Activated CD4-positive, alpha-beta memory T cell treated with anti-CD3 and anti-CD28 coated beads, Interleukin-2, amount 10 ng/mL, durations not matched to agents 7 days and 5 days (primary cell): Measurements from ENCODE around the gene ARID1B. TPM values are rescaled to one million over a fixed set of nuclear protein-coding genes. Genes with fewer than 3 reads are reported as not detected.
A peak's percentile ranks its signal among the peaks of the same experiment; 100 is the strongest.

Experiments used
- CTCF ChIA-PET: fragments of 350-600 bp; sonication (Branson Sonifier 250); formaldehyde crosslinking; loops from one replicate; lab custom pipeline; 2021; ENCODE audit warnings: antibody characterized with exemption, inconsistent platforms; lab: Charles Lee
- POLR2A ChIA-PET: fragments of 350-600 bp; sonication (Branson Sonifier 250); formaldehyde crosslinking; loops from one replicate; lab custom pipeline; 2021; ENCODE audit warnings: antibody characterized with exemption; lab: Charles Lee
- DNase-seq: peaks from one replicate; pipeline ENCODE4 v3.0.0-alpha.2; 2020
- H3K27ac Mint-ChIP-seq: one replicate; pipeline ENCODE4 v1.8.0; 2021; ENCODE audit warnings: mild to moderate bottlenecking, mixed read lengths
- H3K27me3 Mint-ChIP-seq: one replicate; pipeline ENCODE4 v1.8.0; 2021; ENCODE audit warnings: mixed read lengths
- H3K36me3 Mint-ChIP-seq: one replicate; pipeline ENCODE4 v1.8.0; 2021; ENCODE audit warnings: low read depth, mixed read lengths
- H3K4me1 Mint-ChIP-seq: one replicate; pipeline ENCODE4 v1.8.0; 2021; ENCODE audit warnings: mixed read lengths
- H3K4me3 Mint-ChIP-seq: one replicate; pipeline ENCODE4 v1.8.0; 2021; ENCODE audit warnings: mild to moderate bottlenecking, mixed read lengths
- H3K9me3 Mint-ChIP-seq: one replicate; pipeline ENCODE4 v1.8.0; 2021; ENCODE audit warnings: mixed read lengths
- total RNA-seq, 2 experiments: library from RNA; stranded (reverse); gene quantifications; one replicate each; pipeline ENCODE4 v1.2.3, GENCODE V29; 2021

The ARID1B gene
- total RNA-seq, 2 experiments from 2014 or later: 63.4 to 65.5 TPM

- Mint-ChIP-seq H3K27ac (no peak overlapping the region), H3K36me3 (peaks cover 22% of the 10 kb centered on the region), H3K4me1 (peaks cover 22% of the 10 kb centered on the region), H3K4me3 (no peak overlapping the region), H3K27me3 (no peaks in the 10 kb centered on the region), H3K9me3 (no peaks in the 10 kb centered on the region)
- DNase-seq: no peak
- POLR2A ChIA-PET: no interaction called here
- CTCF ChIA-PET: no interaction called here
These were observed 316.4 kb downstream of the ARID1B start for GRCh38 chr6:157093536-157093935.

- H3K4me3 Mint-ChIP-seq: no peak overlapping the region
- ChIA-PET CTCF (no interaction called here), POLR2A (no interaction called here)
- peaks cover 21% of the 10 kb centered on the region for H3K4me1 Mint-ChIP-seq
- H3K27me3 Mint-ChIP-seq: no peaks in the 10 kb centered on the region
- no peak overlapping the region for H3K27ac Mint-ChIP-seq
- peaks cover 19% of the 10 kb centered on the region for H3K36me3 Mint-ChIP-seq
- DNase-seq: no peak
- no peaks in the 10 kb centered on the region for H3K9me3 Mint-ChIP-seq
These were observed 316.9 kb downstream of the ARID1B start for GRCh38 chr6:157094038-157094437.

GRCh38 chr6:157095084-157095483 lies 317.9 kb downstream of the ARID1B start:
- POLR2A ChIA-PET: no interaction called here
- Mint-ChIP-seq H3K4me3 (no peak overlapping the region), H3K9me3 (no peaks in the 10 kb centered on the region), H3K27ac (no peak overlapping the region), H3K4me1 (peaks cover 29% of the 10 kb centered on the region), H3K27me3 (no peaks in the 10 kb centered on the region), H3K36me3 (peaks cover 12% of the 10 kb centered on the region)
- CTCF ChIA-PET: no interaction called here
- no peak for DNase-seq

- Mint-ChIP-seq H3K27ac (no peak overlapping the region), H3K4me3 (no peak overlapping the region), H3K36me3 (peaks cover 13% of the 10 kb centered on the region), H3K4me1 (peaks cover 34% of the 10 kb centered on the region), H3K9me3 (no peaks in the 10 kb centered on the region), H3K27me3 (no peaks in the 10 kb centered on the region)
- ChIA-PET POLR2A (no interaction called here), CTCF (no interaction called here)
- no peak for DNase-seq
These were observed 318.4 kb downstream of the ARID1B start for GRCh38 chr6:157095569-157095968.

DNA sequence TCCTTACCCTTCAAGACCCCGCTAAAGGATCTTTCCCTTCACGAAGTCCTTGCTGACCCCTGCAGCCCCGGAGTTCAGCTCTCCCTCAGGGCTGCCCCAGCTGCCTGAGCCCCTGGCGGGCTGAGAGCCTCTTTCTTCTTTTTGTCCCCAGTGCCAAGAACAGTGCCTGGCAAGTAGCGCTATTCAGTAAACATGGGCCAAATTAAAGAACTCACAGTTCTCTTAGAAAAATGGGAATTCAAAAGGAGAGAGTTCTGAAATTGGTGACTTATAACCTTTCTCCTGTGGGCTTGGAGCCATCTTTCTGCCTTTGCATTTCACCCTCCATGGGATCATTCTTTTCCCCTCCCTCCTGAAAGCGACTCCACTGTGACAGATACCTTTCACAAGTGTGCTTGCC lies 318.9 kb downstream of the ARID1B start:
- H3K36me3 Mint-ChIP-seq: peaks cover 17% of the 10 kb centered on the region
- ChIA-PET CTCF (no interaction called here), POLR2A (no interaction called here)
- no peaks in the 10 kb centered on the region for H3K27me3 Mint-ChIP-seq
- no peak for DNase-seq
- H3K4me1 Mint-ChIP-seq: peaks cover 40% of the 10 kb centered on the region
- no peaks in the 10 kb centered on the region for H3K9me3 Mint-ChIP-seq
- H3K27ac Mint-ChIP-seq: no peak overlapping the region
- H3K4me3 Mint-ChIP-seq: no peak overlapping the region

GRCh38 chr6:157096522-157096921 lies 319.3 kb downstream of the ARID1B start:
- Mint-ChIP-seq H3K9me3 (no peaks in the 10 kb centered on the region), H3K4me1 (peaks cover 44% of the 10 kb centered on the region), H3K27me3 (no peaks in the 10 kb centered on the region), H3K4me3 (no peak overlapping the region), H3K36me3 (peaks cover 19% of the 10 kb centered on the region), H3K27ac (no peak overlapping the region)
- no peak for DNase-seq
- POLR2A ChIA-PET: no interaction called here
- CTCF ChIA-PET: no interaction called here

DNA sequence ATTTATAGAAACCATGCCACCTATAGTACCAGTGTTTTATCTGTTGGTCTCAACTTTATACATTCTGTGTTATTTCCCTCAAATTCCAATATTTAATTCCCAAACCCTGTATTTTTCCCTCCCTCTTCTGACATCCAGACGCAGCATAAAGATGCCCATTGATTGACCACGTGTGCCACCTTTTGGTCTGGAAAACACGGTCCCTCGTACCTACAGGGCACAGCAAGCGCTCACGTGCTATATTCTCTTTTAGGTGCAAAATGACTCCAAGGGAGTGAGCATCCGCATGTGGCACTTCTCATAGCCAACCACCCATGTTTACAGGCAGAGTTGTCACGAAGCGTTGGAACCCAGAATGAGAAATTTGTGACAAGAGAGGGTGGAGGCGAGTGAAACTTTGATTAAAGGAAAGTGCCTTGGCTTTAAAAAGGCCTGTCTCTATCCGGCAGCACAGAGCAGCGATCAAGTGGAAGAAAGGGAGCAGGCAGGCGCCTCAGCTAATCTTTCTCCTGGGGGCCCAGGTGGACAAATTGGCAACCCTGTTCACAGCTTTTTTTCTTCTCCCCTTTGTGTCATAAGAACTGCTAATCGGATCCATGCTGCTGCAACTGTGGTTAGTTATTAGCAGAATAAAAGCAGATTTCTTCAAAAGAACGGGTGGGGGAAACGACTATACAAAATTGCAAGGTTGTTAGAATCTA lies 320.2 kb downstream of the ARID1B start:
- POLR2A ChIA-PET: interaction anchor here (0.9 kb wide), 1 partner anchor 10 kb away, joined by 3 read pairs; no protein-coding TSS in a partner anchor
- H3K27ac Mint-ChIP-seq: no peak overlapping the region
- H3K27me3 Mint-ChIP-seq: no peaks in the 10 kb centered on the region
- H3K4me3 Mint-ChIP-seq: no peak overlapping the region
- CTCF ChIA-PET: no interaction called here
- DNase-seq: no peak
- H3K36me3 Mint-ChIP-seq: peaks cover 19% of the 10 kb centered on the region
- H3K4me1 Mint-ChIP-seq: peaks cover 49% of the 10 kb centered on the region
- no peaks in the 10 kb centered on the region for H3K9me3 Mint-ChIP-seq

GRCh38 chr6:157098999-157099398 lies 321.8 kb downstream of the ARID1B start:
- no peak overlapping the region for H3K27ac Mint-ChIP-seq
- H3K4me3 Mint-ChIP-seq: no peak overlapping the region
- no peak for DNase-seq
- H3K4me1 Mint-ChIP-seq: peaks cover 50% of the 10 kb centered on the region
- POLR2A ChIA-PET: interaction anchor here (1.1 to 1.9 kb wide), 4 partner anchors 10 to 44 kb away, joined by 3 to 10 read pairs (median 3); no protein-coding TSS in a partner anchor
- H3K9me3 Mint-ChIP-seq: no peaks in the 10 kb centered on the region
- H3K27me3 Mint-ChIP-seq: no peaks in the 10 kb centered on the region
- peaks cover 22% of the 10 kb centered on the region for H3K36me3 Mint-ChIP-seq
- CTCF ChIA-PET: interaction anchor here (1.7 kb wide), 1 partner anchor 9 kb away, joined by 8 read pairs; no protein-coding TSS in a partner anchor

- Mint-ChIP-seq H3K27ac (peak overlapping the region; percentile 91), H3K4me3 (peak overlapping the region; percentile 46), H3K9me3 (no peaks in the 10 kb centered on the region), H3K27me3 (no peaks in the 10 kb centered on the region), H3K36me3 (peaks cover 28% of the 10 kb centered on the region), H3K4me1 (peaks cover 56% of the 10 kb centered on the region)
- peak; percentile 67 for DNase-seq
- ChIA-PET CTCF (interaction anchor here (0.8 to 1.7 kb wide), 3 partner anchors 10 to 30 kb away, joined by 3 to 8 read pairs (median 3); no protein-coding TSS in a partner anchor), POLR2A (interaction anchor here (1.5 to 1.9 kb wide), 4 partner anchors 31 to 322 kb away, joined by 3 to 10 read pairs (median 4); partner anchors contain the start of gene ARID1B)
These were observed 322.9 kb downstream of the ARID1B start for GRCh38 chr6:157099912-157100593.

- Mint-ChIP-seq H3K36me3 (peaks cover 31% of the 10 kb centered on the region), H3K9me3 (no peaks in the 10 kb centered on the region), H3K27ac (peak overlapping the region; percentile 11), H3K4me1 (peaks cover 64% of the 10 kb centered on the region), H3K27me3 (no peaks in the 10 kb centered on the region), H3K4me3 (no peak overlapping the region)
- no peak for DNase-seq
- ChIA-PET CTCF (no interaction called here), POLR2A (interaction anchor here (1.1 to 1.7 kb wide), 2 partner anchors 81 to 323 kb away, joined by 4 to 6 read pairs; partner anchors contain the start of gene ARID1B)
These were observed 324.0 kb downstream of the ARID1B start for GRCh38 chr6:157101166-157101565.

- Mint-ChIP-seq H3K27me3 (no peaks in the 10 kb centered on the region), H3K9me3 (no peaks in the 10 kb centered on the region), H3K4me1 (peaks cover 67% of the 10 kb centered on the region), H3K4me3 (no peak overlapping the region), H3K27ac (no peak overlapping the region), H3K36me3 (peaks cover 31% of the 10 kb centered on the region)
- POLR2A ChIA-PET: no interaction called here
- CTCF ChIA-PET: no interaction called here
- DNase-seq: no peak
These were observed 327.6 kb downstream of the ARID1B start for GRCh38 chr6:157104803-157105202.

- peaks cover 50% of the 10 kb centered on the region for H3K4me1 Mint-ChIP-seq
- H3K36me3 Mint-ChIP-seq: peaks cover 33% of the 10 kb centered on the region
- CTCF ChIA-PET: interaction anchor here (0.7 kb wide), 2 partner anchors 21 to 77 kb away, joined by 3 read pairs; no protein-coding TSS in a partner anchor
- H3K4me3 Mint-ChIP-seq: no peak overlapping the region
- H3K9me3 Mint-ChIP-seq: no peaks in the 10 kb centered on the region
- H3K27ac Mint-ChIP-seq: no peak overlapping the region
- H3K27me3 Mint-ChIP-seq: no peaks in the 10 kb centered on the region
- DNase-seq: no peak
- POLR2A ChIA-PET: interaction anchor here (1.0 to 1.7 kb wide), 2 partner anchors 12 to 52 kb away, joined by 3 to 6 read pairs; no protein-coding TSS in a partner anchor
These were observed 329.3 kb downstream of the ARID1B start for GRCh38 chr6:157106487-157106886.

GRCh38 chr6:157107571-157107914 lies 330.4 kb downstream of the ARID1B start:
- CTCF ChIA-PET: no interaction called here
- no peak for DNase-seq
- Mint-ChIP-seq H3K4me1 (peaks cover 45% of the 10 kb centered on the region), H3K27me3 (no peaks in the 10 kb centered on the region), H3K36me3 (peaks cover 39% of the 10 kb centered on the region), H3K27ac (no peak overlapping the region), H3K4me3 (no peak overlapping the region), H3K9me3 (no peaks in the 10 kb centered on the region)
- POLR2A ChIA-PET: interaction anchor here (0.8 to 1.7 kb wide), 3 partner anchors 9 to 53 kb away, joined by 3 to 6 read pairs (median 3); no protein-coding TSS in a partner anchor
